Measurements from ENCODE around the gene CUX1. TPM values are rescaled to one million over a fixed set of nuclear protein-coding genes. Genes with fewer than 3 reads are reported as not detected.

Gene CUX1
- total RNA-seq, 2 donors from 2014 or later, result 87.6 to 120 TPM

GRCh38 chr7:102191556-102192379, 374.3 kb downstream of the CUX1 start:
- intact Hi-C loops (cut with DNase I), result no loop called here
- DNase-seq (ENCODE audit: low spot score), result no peak

- DNase-seq (ENCODE audit: low spot score), result no peak
Measured at GRCh38 chr7:102192790-102193189, 375.4 kb downstream of the CUX1 start.

GRCh38 chr7:102193806-102194205, 376.4 kb downstream of the CUX1 start:
- DNase-seq (ENCODE audit: low spot score), result no peak
- intact Hi-C loops (cut with DNase I), result no loop called here

More at GRCh38 chr7:102192790-102193189, 375.4 kb downstream of the CUX1 start:
- intact Hi-C loops (cut with DNase I), result no loop called here

GRCh38 chr7:102195361-102195760, 377.9 kb downstream of the CUX1 start:
- DNase-seq (ENCODE audit: low spot score), result no peak
- intact Hi-C loops (cut with DNase I), result no loop called here

GRCh38 chr7:102196028-102196427, 378.6 kb downstream of the CUX1 start:
- DNase-seq (ENCODE audit: low spot score), result no peak
- intact Hi-C loops (cut with DNase I), result no loop called here

GRCh38 chr7:102197161-102197560, 379.7 kb downstream of the CUX1 start:
- no peak for DNase-seq (ENCODE audit: low spot score)
- intact Hi-C loops (cut with DNase I), result no loop called here

- DNase-seq (ENCODE audit: low spot score), result no peak
- intact Hi-C loops (cut with DNase I), result no loop called here
Measured at GRCh38 chr7:102197599-102197998, 380.2 kb downstream of the CUX1 start.

GRCh38 chr7:102198417-102198956, 381.1 kb downstream of the CUX1 start:
- no peak for DNase-seq (ENCODE audit: low spot score)
- intact Hi-C loops (cut with DNase I), result no loop called here

GRCh38 chr7:102201576-102201975, 384.1 kb downstream of the CUX1 start:
- no peak for DNase-seq (ENCODE audit: low spot score)

GRCh38 chr7:102202556-102202955, 385.1 kb downstream of the CUX1 start:
- DNase-seq (ENCODE audit: low spot score), result no peak
- intact Hi-C loops (cut with DNase I), result no loop called here

More at GRCh38 chr7:102201576-102201975, 384.1 kb downstream of the CUX1 start:
- intact Hi-C loops (cut with DNase I), result no loop called here

- intact Hi-C loops (cut with DNase I), result no loop called here
- no peak for DNase-seq (ENCODE audit: low spot score)
Measured at GRCh38 chr7:102203218-102203617, 385.8 kb downstream of the CUX1 start.

- intact Hi-C loops (cut with DNase I), result no loop called here
- no peak for DNase-seq (ENCODE audit: low spot score)
Measured at GRCh38 chr7:102204212-102204611, 386.8 kb downstream of the CUX1 start.

- DNase-seq (ENCODE audit: low spot score), result no peak
- intact Hi-C loops (cut with DNase I), result no loop called here
Measured at GRCh38 chr7:102205915-102206314, 388.5 kb downstream of the CUX1 start.

GRCh38 chr7:102208826-102209225, 391.4 kb downstream of the CUX1 start:
- intact Hi-C loops (cut with DNase I), result no loop called here
- no peak for DNase-seq (ENCODE audit: low spot score)

- intact Hi-C loops (cut with DNase I), result no loop called here
- no peak for DNase-seq (ENCODE audit: low spot score)
Measured at GRCh38 chr7:102210787-102211186, 393.4 kb downstream of the CUX1 start.

- intact Hi-C loops (cut with DNase I), result no loop called here
- no peak for DNase-seq (ENCODE audit: low spot score)
Measured at GRCh38 chr7:102211590-102212550, 394.4 kb downstream of the CUX1 start.

GRCh38 chr7:102214477-102215072, 397.1 kb downstream of the CUX1 start:
- intact Hi-C loops (cut with DNase I), result no loop called here
- DNase-seq (ENCODE audit: low spot score), result no peak

- intact Hi-C loops (cut with DNase I), result no loop called here
- DNase-seq (ENCODE audit: low spot score), result no peak
Measured at GRCh38 chr7:102215256-102215655, 397.8 kb downstream of the CUX1 start.

GRCh38 chr7:102215711-102216110, 398.3 kb downstream of the CUX1 start:
- intact Hi-C loops (cut with DNase I), result no loop called here
- DNase-seq (ENCODE audit: low spot score), result no peak
